Transverse colon (tissue), 4 donors: ENCODE results near the gene SULF2. TPM values are rescaled to one million over a fixed set of nuclear protein-coding genes. Genes with fewer than 3 reads are reported as not detected.

Source experiments
- DNase-seq: peaks from one replicate; pipeline ENCODE4 v3.0.0-alpha.2; 2019
- H3K27ac ChIP-seq, 4 donors: fragments of 200-600 bp; sonication (generic); 2 replicates each; pipeline ENCODE4 v1.5.1; 2016 to 2018; ENCODE audit warnings: inconsistent platforms in 4 of 4
- H3K27me3 ChIP-seq: fragments of 200-600 bp; sonication (generic); 2 replicates; pipeline ENCODE4 v1.5.1; 2017; ENCODE audit warnings: inconsistent platforms
- H3K36me3 ChIP-seq, 4 donors: fragments of 200-600 bp; sonication (generic); 2 replicates each; pipeline ENCODE4 v1.5.1; 2017 to 2019; ENCODE audit warnings: inconsistent platforms in 4 of 4
- H3K4me1 ChIP-seq, 4 donors: fragments of 200-600 bp; sonication (generic); 2 replicates each; pipeline ENCODE4 v1.5.1; 2017 to 2020; ENCODE audit warnings: inconsistent platforms in 4 of 4
- H3K4me3 ChIP-seq, 4 donors: fragments of 200-600 bp; sonication (generic); 1 replicate in 1 of 4; 2 replicates in 3 of 4; pipeline versions ENCODE4 v1.5.1 to v1.6.1; 2017 to 2019; ENCODE audit warnings: inconsistent platforms in 4 of 4
- H3K9me3 ChIP-seq, 2 donors: fragments of 200-600 bp; sonication (generic); 2 replicates each; pipeline ENCODE4 v1.5.1; 2017 to 2019; ENCODE audit warnings: inconsistent platforms in 2 of 2
- EP300 ChIP-seq: sonication (generic); formaldehyde crosslinking; IDR thresholded peaks from one replicate; pipeline ENCODE4 v1.6.1; 2017; ENCODE audit warnings: antibody characterized with exemption, low read depth
- POLR2A ChIP-seq: fragments of 450-650 bp; IDR thresholded peaks from one replicate; pipeline ENCODE4 v1.6.1; 2016; ENCODE audit warnings: antibody characterized with exemption, mild to moderate bottlenecking, moderate library complexity
- POLR2AphosphoS5 ChIP-seq, 3 donors: sonication (generic); formaldehyde crosslinking; IDR thresholded peaks; one replicate each; pipeline ENCODE4 v1.6.1; 2016; ENCODE audit warnings: antibody characterized with exemption in 3 of 3
- WGBS, 2 donors: methylation state at CpG; one replicate each; pipeline ENCODE4 v1.1.5; 2018; ENCODE audit warnings: low coverage in 1 of 2; 5-methylcytosine and 5-hydroxymethylcytosine counted together
- in situ Hi-C, 4 donors: fragments of 200-750 bp; cut with MboI; loops; one replicate each; pipeline versions ENCODE4 v1.15.0 to v1.15.1; 2017; ENCODE audit warnings: low sequenced_read_pairs in 3 of 4, low pct_ligation_motif_present in 1 of 4, low pct_unique_long_range_greater_than_20kb in 1 of 4
- intact Hi-C: fragments of 100-400 bp; cut with DNase I; formaldehyde crosslinking; loops from one replicate; pipeline ENCODE4 v1.15.1; 2023; ENCODE audit warnings: low total_unique reads
- total RNA-seq, 4 donors: library from RNA; depleted of rRNA; stranded (reverse); fragments of >200 nt; gene quantifications; one replicate each; pipeline ENCODE4 v1.1.0, GENCODE V29; 2016
- TF ChIP-seq, protein P1 (sequence below), 5 experiments: fragments of 200-600 bp in 3 of 5; fragments of 450-650 bp in 2 of 5; sonication (generic) in 3 of 5; IDR thresholded peaks; 1 replicate in 2 of 5; 2 replicates in 3 of 5; pipeline ENCODE4 v1.5.1; 2016 to 2017; ENCODE audit warnings: antibody characterized with exemption in 5 of 5, inconsistent platforms in 3 of 5, mild to moderate bottlenecking in 2 of 5, moderate library complexity in 1 of 5

The SULF2 gene
- total RNA-seq, 4 donors from 2014 or later = 103 to 257 (median 191) TPM

- in situ Hi-C loops (no loop called here), intact Hi-C loops (no loop called here)
- no peak for DNase-seq
- Histone ChIP-seq H3K27ac (no peak overlapping the region), H3K27me3 (no peaks in the 10 kb centered on the region), H3K9me3 (no peaks in the 10 kb centered on the region), H3K4me1 (no peaks in the 10 kb centered on the region), H3K36me3 (peaks cover 0 to 44% (median 16%) of the 10 kb centered on the region in 4 donors), H3K4me3 (no peak overlapping the region)
- WGBS, 2 donors = 90 to 100% methylated on average over 1 to 2 of the region's 2 CpGs
- TF ChIP-seq POLR2A (no peak), POLR2AphosphoS5 (IDR thresholded peaks at IDR 0.05) (no peak)
- TF ChIP-seq, protein P1, sequence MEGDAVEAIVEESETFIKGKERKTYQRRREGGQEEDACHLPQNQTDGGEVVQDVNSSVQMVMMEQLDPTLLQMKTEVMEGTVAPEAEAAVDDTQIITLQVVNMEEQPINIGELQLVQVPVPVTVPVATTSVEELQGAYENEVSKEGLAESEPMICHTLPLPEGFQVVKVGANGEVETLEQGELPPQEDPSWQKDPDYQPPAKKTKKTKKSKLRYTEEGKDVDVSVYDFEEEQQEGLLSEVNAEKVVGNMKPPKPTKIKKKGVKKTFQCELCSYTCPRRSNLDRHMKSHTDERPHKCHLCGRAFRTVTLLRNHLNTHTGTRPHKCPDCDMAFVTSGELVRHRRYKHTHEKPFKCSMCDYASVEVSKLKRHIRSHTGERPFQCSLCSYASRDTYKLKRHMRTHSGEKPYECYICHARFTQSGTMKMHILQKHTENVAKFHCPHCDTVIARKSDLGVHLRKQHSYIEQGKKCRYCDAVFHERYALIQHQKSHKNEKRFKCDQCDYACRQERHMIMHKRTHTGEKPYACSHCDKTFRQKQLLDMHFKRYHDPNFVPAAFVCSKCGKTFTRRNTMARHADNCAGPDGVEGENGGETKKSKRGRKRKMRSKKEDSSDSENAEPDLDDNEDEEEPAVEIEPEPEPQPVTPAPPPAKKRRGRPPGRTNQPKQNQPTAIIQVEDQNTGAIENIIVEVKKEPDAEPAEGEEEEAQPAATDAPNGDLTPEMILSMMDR (IDR thresholded peaks at IDR 0.05) = no peak
Observed at GRCh38 chr20:47645632-47646031, 139.6 kb downstream of the SULF2 start.

- no peaks in the 10 kb centered on the region for H3K4me1 ChIP-seq
- no peaks in the 10 kb centered on the region for H3K27me3 ChIP-seq
- no peak for DNase-seq
- no peak for TF ChIP-seq POLR2A
- no peak for TF ChIP-seq EP300
- no peak for TF ChIP-seq POLR2AphosphoS5 (IDR thresholded peaks at IDR 0.05)
- TF ChIP-seq, protein P1 (IDR thresholded peaks at IDR 0.05) = no peak
- no peaks in the 10 kb centered on the region for H3K9me3 ChIP-seq
- 81 to 88% methylated on average over 4 of the region's 4 CpGs for WGBS, 2 donors
- H3K27ac ChIP-seq = no peak overlapping the region
- intact Hi-C loops (no loop called here), in situ Hi-C loops (no loop called here)
- peaks cover 0 to 36% (median 16%) of the 10 kb centered on the region in 4 donors for H3K36me3 ChIP-seq
- no peak overlapping the region for H3K4me3 ChIP-seq
Observed at GRCh38 chr20:47642624-47643023, 142.7 kb downstream of the SULF2 start.

- peaks cover 0 to 36% (median 16%) of the 10 kb centered on the region in 4 donors for H3K36me3 ChIP-seq
- WGBS, 2 donors = 96% methylated on average over 4 of the region's 4 CpGs; no CpG with 5 or more reads in 1 of the 2 donors
- in situ Hi-C loops (no loop called here), intact Hi-C loops (no loop called here)
- H3K4me3 ChIP-seq = no peak overlapping the region
- no peaks in the 10 kb centered on the region for H3K9me3 ChIP-seq
- H3K27me3 ChIP-seq = no peaks in the 10 kb centered on the region
- no peak overlapping the region for H3K27ac ChIP-seq
- TF ChIP-seq, protein P1 (IDR thresholded peaks at IDR 0.05) = no peak
- TF ChIP-seq POLR2A (no peak), EP300 (no peak), POLR2AphosphoS5 (IDR thresholded peaks at IDR 0.05) (no peak)
- no peak for DNase-seq
- no peaks in the 10 kb centered on the region for H3K4me1 ChIP-seq
Observed at GRCh38 chr20:47642118-47642517, 143.2 kb downstream of the SULF2 start.

DNA sequence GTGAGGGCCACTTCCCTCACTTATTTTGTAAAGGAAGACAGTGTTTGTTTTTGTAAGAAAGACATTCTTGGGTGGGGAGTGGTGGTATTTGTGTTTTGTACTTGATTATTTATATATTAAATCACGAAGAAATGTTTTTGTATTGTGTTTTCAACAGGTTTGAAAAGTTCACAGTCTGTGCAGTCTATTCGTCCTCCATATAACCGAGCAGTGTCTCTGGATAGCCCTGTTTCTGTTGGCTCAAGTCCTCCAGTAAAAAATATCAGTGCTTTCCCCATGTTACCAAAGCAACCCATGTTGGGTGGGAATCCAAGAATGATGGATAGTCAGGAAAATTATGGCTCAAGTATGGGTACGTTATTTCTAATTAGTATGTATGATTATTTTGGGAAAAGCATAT is 146.4 kb downstream of the SULF2 start:
- Histone ChIP-seq H3K4me3 (no peak overlapping the region), H3K36me3 (peaks cover 0 to 55% (median 25%) of the 10 kb centered on the region in 4 donors), H3K27me3 (no peaks in the 10 kb centered on the region), H3K9me3 (no peaks in the 10 kb centered on the region), H3K27ac (no peak overlapping the region), H3K4me1 (no peaks in the 10 kb centered on the region)
- intact Hi-C loops = no loop called here
- no peak for TF ChIP-seq POLR2A
- TF ChIP-seq EP300 = no peak
- TF ChIP-seq, protein P1 (IDR thresholded peaks at IDR 0.05) = no peak
- DNase-seq = no peak
- in situ Hi-C loops = no loop called here
- WGBS, 2 donors = 61 to 69% methylated on average over 4 of the region's 4 CpGs
